GM10266 (cell line): ENCODE measurements around the gene MVP.
A peak's percentile ranks its signal among the peaks of the same experiment; 100 is the strongest.

ENCODE experiments used
- DNase-seq: peaks from one replicate; pipeline ENCODE4 v3.0.0; 2012; ENCODE audit errors: extremely low spot score
- TF ChIP-seq, protein P1 (sequence below): IDR thresholded peaks from 2 replicates; pipeline ENCODE4 v1.5.1; 2012; ENCODE audit warnings: mild to moderate bottlenecking, low read depth; ENCODE audit not compliant: control insufficient read depth, insufficient read depth; ENCODE audit errors: missing control alignments

Gene MVP

GRCh38 chr16:29810699-29811169 lies 9.5 kb upstream of the MVP start:
- no peak for DNase-seq
- TF ChIP-seq, protein P1, sequence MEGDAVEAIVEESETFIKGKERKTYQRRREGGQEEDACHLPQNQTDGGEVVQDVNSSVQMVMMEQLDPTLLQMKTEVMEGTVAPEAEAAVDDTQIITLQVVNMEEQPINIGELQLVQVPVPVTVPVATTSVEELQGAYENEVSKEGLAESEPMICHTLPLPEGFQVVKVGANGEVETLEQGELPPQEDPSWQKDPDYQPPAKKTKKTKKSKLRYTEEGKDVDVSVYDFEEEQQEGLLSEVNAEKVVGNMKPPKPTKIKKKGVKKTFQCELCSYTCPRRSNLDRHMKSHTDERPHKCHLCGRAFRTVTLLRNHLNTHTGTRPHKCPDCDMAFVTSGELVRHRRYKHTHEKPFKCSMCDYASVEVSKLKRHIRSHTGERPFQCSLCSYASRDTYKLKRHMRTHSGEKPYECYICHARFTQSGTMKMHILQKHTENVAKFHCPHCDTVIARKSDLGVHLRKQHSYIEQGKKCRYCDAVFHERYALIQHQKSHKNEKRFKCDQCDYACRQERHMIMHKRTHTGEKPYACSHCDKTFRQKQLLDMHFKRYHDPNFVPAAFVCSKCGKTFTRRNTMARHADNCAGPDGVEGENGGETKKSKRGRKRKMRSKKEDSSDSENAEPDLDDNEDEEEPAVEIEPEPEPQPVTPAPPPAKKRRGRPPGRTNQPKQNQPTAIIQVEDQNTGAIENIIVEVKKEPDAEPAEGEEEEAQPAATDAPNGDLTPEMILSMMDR, result no peak

DNA sequence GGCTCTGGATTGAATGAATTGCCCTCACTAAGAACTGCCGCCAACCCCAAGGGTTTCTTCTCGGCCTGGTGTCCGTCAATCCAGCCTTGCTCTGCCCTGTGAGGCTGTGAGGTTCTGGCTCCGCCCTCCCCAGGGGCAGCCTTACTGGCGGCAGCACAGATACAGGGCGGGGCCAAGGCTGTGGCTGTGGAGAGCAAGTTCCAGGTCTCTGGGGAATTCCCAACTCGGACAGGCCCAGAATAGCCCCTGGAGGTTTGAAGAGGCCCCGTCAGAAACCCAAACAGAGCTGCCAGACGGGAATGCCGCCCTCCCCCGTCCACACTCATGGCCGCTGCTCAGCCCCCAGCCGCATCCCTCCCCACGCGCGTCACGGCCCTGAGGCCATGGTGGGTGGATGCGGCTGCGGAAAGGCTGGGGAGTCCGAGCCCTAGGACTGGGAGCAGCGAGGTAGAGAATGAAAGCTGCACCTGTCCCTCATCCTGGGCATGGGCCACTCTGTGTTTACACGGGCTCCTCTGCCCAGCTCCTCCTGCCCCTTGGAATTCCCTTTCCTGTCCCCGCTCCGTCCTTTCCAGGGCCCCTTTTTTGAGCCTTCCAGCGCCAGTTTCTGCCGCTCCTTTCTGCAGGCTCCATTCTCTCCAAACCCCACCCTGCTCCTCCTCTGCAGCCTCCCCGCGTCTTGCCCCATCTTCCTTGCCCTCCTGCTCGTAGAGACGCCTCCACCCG lies 8.9 kb upstream of the MVP start:
- DNase-seq, result peak; percentile 94
- TF ChIP-seq, protein P1, result no peak

GRCh38 chr16:29811896-29812665 lies 8.2 kb upstream of the MVP start, which contains the start of gene PRRT2:
PRRT2 (plus strand) TSS chr16:29812193; CDS start chr16:29813055, 862 bp downstream.
- TF ChIP-seq, protein P1, result no peak
- peak; percentile 59 for DNase-seq

DNA sequence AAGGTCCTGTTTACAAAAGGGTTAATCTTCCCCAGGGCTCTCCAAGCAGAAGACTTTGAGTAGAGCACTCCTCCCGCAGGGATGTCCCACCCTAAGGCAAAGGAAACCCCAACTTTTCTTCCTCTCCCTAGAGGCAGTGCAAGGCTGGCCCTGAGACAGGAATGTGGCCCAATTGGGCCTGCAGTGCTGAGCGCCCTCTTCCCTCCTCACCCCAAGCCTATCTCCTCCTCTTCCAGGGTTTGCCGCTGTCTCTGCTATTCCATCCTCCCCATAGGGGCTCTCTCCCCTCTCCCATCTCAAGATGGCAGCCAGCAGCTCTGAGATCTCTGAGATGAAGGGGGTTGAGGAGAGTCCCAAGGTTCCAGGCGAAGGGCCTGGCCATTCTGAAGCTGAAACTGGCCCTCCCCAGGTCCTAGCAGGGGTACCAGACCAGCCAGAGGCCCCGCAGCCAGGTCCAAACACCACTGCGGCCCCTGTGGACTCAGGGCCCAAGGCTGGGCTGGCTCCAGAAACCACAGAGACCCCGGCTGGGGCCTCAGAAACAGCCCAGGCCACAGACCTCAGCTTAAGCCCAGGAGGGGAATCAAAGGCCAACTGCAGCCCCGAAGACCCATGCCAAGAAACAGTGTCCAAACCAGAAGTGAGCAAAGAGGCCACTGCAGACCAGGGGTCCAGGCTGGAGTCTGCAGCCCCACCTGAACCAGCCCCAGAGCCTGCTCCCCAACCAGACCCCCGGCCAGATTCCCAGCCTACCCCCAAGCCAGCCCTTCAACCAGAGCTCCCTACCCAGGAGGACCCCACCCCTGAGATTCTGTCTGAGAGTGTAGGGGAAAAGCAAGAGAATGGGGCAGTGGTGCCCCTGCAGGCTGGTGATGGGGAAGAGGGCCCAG lies 7.3 kb upstream of the MVP start:
- TF ChIP-seq, protein P1, result no peak
- no peak for DNase-seq

DNA sequence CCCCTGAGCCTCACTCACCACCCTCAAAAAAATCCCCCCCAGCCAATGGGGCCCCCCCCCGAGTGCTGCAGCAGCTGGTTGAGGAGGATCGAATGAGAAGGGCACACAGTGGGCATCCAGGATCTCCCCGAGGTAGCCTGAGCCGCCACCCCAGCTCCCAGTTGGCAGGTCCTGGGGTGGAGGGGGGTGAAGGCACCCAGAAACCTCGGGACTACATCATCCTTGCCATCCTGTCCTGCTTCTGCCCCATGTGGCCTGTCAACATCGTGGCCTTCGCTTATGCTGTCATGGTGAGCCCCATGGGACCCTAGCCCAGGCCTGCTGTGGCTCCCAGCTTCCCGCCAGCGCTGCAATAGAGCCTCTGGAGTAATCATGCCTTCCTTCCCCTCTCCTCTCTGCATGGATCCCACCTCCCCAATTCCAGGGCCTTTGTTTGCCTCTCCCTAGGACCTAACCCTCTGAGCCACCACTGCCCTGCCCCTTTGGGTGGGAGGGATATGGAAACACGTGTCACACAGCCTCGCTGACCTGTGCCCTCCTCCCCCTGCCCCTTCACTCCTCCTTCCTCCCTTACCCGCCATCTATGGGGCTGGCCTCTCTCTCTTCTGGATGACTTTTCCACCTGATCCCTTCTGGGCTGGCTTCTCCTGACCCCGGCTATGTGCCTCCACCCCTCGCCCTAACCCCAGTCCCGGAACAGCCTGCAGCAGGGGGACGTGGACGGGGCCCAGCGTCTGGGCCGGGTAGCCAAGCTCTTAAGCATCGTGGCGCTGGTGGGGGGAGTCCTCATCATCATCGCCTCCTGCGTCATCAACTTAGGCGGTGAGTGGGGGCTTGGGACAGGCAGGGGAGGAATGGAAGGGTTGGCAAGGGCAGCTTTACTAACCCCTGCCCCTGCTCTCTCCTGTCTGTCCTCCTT lies 6.4 kb upstream of the MVP start:
- no peak for DNase-seq
- TF ChIP-seq, protein P1, result no peak

GRCh38 chr16:29814592-29814991 lies 5.7 kb upstream of the MVP start:
- TF ChIP-seq, protein P1, result no peak
- no peak for DNase-seq
